ACHN (cell line): ENCODE data around the gene KCP.

Source experiments
- DNase-seq: peaks from one replicate; pipeline ENCODE4 v3.0.0-alpha.2; 2015
- in situ Hi-C: cut with HindIII; loops from 2 replicates; pipeline ENCODE4 v1.10.0; 2017; ENCODE audit warnings: low sequenced_read_pairs, low pct_ligation_motif_present, low pct_unique_long_range_greater_than_20kb

KCP gene

DNA sequence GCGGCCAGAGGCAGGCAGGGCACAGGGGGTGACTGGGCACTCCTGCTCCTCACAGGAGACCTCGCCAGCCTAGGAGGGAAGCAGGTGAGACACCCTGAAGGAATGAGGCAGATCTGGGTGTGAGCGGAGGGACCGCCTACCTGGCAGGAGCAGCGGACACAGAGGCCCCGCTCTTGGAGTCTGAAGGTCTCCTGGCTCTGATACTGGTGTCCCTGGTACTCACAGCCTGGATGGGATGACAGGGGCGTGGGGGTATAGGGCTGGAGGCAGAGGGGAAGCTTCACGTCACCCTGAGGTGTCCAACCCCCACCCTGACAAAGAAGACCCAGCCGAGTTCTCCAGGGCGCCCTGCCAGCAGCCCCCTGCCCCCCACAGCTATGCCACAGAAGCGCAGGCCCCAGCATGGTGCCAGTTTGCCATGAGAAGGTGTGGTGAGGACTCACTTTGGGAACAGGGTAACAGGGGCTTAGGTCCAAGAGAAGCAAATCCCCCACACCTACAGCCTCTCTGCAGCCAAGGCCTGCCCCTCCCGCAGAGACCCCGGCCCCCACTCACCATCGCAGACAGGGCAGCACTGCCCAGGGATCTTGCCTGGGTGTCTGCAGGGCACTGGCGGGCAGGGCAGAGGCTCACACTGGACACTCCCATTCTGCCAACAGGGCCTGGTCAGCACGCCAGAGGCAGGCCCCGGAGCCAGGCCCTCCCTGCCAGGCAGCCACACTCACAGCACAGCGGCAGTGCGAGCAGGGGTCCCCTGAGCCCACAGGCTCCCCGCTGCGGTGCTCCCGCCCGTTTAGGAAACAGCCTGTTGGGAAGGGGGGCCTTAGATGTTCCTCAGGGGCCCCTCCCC is 17.0 kb downstream of the KCP start:
- in situ Hi-C loops: no loop called here
- DNase-seq: no peak

DNA sequence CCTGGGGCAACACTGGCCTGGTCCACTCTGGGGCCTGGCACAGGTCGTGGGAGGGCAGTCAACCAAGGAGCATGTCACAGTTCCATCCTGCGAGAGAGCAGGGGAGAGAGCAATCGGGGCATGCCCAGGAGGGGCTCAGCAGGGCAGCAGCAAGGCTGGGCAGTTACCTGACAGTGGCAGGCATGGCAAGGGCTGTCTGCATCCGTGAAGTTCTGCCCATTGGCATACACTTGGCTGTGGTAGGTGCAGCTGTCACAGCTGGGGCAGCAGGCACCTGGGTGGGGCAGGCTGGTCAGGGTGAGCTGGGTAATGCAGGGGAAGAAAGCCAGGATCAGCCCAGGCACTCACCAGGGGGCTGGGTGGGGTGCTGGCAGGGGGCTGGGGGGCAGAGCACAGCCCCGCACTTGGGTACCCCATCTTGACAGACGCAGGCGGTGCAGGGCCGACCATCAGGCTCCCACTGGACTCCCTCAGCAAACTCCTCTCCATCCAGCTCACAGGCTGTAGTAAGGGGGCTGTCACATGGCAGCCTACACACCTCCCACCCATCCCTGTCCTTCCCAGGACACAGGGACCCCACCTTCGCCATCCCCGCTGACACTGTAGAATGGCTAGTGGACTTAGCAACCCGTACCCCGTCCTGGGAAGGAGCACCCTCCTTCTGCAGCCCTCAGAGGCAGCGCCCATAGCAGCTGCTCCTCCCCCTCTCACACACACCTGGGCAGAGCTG is 17.8 kb downstream of the KCP start:
- no peak for DNase-seq
- in situ Hi-C loops: no loop called here

DNA sequence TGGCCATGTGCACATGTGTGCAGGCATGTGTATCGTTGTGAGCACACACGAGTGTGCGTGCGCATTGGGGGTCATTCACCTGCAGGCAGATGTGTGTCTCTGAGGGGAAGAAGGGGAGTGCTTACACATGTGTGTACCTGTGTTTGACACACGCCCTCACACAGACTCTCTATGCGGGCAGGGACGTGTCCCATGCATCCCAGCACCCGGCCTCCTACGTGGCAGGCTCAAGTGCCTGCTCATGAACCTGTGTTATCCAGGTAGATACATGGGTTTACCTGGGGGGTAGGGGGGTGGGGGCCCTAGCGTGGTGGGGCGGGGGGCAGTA is 18.6 kb downstream of the KCP start:
- in situ Hi-C loops: no loop called here
- DNase-seq: no peak

DNA sequence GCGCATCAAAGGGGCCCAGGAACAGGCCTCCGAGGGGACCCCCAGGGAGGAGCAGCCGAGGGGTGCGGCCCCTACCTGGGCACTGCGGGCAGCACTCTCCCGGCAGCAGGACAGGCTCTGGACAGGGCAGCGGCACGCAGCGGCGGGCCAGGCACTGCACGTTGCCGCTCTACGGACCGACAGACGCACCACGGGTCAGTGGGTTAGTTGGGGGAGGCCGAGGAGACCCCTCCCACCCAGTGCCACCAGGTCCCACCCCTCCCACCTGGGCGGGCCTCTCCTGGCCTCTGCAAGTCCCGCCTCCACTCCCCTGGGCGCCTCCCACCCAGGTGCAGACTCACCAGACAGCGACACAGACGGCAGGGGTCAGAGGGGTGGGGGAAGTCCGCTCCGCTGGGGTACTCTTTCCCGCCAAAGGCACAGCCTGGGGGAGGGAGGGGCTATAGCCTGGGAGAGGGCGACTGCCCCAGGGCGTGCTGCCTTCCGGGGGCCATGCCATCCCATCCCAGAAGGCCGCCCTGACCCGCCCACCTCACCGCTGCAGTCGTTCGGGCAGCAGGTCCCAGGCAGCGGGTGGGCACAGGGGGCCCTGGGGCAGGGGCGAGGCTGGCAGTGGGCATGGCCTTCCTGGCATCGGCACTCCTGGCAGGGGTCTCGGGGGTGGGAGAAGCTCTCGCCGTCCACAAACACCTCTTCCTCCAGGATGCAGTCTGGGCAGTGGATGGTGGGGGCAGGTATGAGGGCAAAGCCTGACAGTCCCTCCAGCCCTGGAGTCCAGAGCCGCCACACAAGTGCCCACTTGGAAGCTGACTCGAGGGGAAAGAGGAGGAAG is 19.2 kb downstream of the KCP start:
- DNase-seq: no peak
- in situ Hi-C loops: no loop called here

DNA sequence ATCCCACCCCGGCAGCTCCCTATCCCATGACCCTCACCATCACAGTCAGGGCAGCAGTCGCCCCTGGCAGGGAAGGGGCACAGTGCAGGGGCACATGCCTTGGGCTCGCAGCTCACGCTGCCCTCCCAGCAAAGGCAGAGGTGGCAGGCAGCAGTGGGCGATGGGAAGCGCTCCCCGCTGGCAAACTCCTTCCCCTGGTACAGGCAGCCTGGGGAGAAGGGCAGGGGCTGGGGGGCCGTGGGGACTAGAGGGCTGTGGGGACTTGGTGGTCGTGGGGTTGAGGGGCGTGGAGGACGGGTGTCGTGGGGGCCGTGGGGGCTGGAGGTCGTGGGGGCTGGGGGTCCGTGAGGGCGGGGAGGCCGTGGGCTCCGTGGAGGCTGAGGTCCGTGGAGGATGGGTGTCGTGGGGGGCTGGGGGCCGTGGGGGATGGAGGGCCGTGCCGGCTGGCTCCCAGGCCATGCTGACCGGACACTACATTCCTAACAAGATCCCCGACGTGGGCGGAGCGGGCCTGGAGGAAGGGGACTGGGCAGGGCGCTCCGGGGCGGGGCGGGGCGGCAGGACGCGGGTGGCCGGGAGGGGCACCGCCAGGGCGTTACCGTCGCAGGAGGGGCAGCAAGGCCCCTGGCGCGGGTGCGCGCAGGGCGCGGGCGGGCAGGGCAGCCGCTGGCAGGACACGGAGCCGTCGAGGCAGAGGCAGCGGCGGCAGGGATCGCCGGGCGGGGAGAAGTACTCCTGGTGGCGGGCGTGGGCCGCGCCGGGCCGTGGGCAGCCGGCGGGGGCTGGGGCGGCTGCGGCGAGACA is 20.0 kb downstream of the KCP start:
- DNase-seq: no peak
- in situ Hi-C loops: no loop called here

DNA sequence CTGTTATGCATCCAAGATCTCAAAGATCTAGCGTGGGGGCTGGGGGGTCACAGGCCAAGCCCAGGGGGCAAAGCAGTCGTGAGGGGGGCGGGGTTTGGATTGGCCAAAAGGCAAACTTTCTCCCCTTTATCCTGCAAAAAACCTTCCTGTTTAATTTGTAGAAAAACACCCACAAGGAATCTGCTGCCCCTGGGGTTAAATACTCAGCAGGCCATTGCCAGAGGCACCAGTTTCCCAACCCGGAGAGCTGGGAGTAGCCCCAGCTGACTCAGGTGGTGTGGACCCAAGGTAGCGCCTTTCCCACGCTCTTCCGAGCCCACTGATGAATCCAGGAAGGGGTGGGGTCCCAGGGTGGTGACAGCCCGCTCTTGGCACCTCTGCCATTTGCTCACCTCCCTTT is 21.4 kb downstream of the KCP start:
- in situ Hi-C loops: no loop called here
- DNase-seq: no peak

DNA sequence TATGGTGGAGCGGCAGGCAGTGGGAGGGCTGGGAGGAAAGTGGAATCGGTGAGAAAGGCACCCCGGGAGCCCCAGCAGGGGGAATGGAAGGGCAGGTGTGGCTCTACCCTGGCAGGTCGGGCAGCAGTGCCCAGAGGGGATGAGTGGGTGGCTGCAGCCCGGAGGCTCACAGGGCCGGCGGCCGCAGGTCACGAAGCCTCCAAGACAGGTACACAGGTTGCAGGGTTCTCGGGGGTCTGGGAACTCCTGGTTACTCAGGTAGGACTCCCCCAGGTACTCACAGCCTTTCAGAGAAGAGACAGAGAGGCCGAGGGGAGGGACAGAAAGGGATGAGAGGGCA is 21.8 kb downstream of the KCP start:
- in situ Hi-C loops: no loop called here

DNA sequence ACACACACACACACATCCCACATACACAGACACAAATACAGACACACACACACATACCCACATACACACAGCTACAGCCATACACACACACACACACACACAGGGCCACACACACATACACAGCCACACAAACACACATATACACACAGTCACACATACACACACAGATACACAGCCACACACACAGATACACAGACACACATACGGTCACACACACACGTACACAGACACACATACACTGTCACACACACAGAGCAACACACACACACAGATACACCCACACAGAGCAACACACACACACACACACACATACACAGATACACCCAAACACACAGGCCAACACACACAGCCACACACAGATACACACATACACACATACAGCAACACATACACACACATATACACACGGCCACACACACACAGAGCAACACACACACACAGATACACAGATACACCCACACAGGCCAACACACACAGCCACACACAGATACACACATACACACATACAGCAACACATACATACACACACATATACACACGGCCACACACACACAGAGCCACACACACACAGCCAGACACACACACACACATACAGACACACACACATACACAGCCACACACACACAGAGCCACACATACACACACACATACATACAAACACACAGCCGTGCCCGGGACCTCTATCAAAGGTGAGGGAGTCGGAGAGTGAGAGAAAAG is 22.3 kb downstream of the KCP start:
- in situ Hi-C loops: no loop called here
- DNase-seq: no peak

More for the DNA sequence above, 21.8 kb downstream of the KCP start:
- no peak for DNase-seq

DNA sequence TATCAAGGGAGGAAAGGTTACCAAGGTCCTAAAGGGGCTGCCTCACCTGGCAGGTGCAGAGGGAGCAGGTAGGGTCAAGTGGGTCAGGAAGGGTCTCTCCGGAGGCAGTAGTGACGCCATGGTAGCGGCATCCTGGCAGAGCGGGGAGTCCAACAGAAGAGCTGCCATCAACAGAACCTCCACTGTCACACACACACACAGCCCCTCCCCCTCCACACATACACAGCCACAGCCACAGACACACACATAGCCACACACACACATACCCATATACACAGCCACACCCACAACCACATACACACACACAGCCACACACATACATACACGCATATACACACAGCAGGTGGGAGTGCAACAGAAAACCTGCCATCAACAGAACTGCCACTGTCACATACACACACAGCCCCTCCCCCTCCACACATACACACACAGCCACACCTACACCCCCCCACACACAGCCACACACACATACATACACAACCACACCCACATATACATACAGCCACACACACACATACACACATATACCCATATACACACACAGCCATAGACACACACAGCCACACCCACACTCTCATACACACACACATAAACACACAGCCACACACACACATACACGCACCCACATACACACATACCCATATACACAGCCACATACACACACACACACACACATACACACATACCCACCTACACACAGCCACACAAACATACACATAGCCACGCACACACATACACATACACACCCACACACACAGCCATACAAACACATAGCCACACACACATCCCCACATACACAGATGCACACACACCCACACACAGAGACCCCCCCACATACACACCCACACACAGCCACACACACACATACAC is 23.1 kb downstream of the KCP start:
- no peak for DNase-seq
- in situ Hi-C loops: no loop called here

DNA sequence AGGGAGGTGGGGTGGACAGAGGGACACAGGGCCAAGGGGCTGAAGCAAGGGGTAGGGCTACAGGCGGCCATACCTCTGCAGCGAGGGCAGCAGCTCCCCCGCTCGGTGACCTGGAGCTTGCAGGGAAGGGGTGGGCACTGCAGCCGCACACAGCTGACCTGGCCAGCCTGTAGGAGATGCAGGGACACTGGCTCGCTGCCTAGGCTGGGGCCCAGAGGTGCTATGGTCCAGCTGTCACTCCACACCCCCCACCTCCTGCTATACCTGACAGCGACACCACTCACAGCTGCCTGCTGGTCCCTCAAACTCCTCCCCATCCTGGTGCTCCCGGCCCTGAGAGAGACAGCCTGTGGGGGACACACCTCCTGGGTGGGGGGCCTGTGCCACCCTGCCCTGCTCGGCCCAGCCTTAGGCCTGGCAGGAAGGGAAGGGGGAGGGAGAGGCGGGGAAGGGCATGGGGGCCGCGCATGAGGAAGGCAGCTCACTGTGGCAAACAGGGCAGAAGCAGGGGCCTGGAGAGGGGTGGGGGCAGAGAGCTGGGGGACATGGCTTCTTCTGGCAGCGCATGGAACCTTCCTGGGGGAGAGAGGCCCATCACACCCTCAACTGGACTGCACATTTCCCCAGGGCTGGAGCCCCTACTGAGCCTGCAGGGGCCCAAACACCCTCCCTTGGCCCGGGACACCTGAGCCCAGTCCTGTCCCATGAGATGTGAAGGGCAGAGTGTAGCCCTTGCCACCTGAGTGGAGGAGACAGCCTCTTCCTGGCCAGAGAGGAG is 23.9 kb downstream of the KCP start:
- DNase-seq: no peak
- in situ Hi-C loops: no loop called here

DNA sequence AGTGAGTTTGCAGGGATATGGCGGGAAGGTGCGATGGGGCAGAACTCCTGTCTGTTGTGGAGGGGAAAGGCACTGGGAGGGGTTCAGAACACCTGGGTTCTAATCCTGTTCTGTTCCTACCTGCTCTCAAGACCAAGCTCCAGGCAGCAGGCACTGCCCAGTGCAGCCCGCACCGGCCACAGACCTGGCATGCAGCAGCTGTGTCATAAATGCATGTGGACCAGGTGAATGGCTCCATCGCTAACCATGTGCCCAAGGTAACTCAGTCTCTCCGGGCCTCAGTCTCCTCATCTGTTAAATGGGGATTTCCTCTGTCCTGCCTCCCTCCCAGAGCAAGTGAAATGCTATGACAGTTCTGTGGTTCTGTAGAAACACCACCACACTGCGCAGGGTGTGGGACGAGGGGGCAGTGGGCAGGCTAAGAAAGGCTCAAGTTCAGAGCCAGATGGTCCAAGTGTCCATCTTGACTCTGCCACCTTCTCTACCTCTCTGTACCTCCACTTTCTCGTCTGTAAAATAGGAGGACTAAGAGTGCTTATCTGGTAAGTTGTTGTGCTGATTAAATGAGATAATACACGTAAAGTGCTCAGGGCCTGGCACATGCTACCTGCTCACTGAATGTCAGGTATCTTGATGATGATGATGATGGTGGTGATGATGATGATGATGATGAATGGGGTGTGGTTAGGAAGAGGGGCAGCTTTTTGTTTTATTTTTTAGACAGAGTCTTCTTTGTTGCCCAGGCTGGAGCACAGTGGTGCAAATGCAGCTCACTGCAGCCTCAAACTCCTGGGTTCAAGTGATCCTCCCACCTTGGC is 24.9 kb downstream of the KCP start:
- DNase-seq: no peak

DNA sequence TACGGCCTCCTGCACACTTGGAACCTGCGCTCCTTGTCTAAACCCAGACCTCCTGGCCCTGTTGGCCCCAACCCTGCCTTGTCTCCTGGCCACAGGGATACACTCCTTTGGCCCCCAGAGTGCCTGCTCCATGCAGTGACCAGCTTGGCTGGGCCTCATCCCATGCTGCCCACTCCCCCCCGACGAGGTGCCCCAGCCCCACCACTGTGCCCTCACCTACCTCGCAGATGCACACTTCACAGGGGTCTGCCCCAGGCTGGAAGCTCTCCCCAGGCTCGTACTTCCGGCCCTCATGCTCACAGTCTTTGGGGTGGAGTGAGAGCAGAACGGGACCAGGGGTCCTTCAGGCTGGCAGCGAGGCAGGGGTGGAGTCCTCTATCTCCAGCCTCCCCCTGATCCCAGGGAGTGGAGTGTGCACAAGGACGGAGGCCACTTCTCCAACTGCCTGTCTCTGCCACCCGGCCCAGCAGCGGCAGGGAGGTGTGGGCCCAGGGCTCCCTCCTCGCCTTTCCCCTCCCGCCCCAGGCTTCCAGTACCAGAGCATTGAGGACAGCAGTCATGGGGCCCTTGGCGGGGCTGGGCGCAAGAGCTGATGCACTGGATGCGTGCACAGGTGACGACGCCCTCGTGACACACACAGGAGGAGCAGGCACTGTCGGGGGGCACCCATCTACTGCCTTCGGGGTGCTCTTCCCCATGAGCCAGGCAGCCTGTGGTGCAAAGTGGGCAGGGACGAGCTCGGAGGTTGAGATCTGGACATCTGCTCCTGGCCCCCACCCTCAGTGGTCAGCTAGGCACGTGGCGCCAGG is 25.7 kb downstream of the KCP start:
- DNase-seq: no peak
- in situ Hi-C loops: no loop called here

More for the DNA sequence above, 24.9 kb downstream of the KCP start:
- in situ Hi-C loops: no loop called here

DNA sequence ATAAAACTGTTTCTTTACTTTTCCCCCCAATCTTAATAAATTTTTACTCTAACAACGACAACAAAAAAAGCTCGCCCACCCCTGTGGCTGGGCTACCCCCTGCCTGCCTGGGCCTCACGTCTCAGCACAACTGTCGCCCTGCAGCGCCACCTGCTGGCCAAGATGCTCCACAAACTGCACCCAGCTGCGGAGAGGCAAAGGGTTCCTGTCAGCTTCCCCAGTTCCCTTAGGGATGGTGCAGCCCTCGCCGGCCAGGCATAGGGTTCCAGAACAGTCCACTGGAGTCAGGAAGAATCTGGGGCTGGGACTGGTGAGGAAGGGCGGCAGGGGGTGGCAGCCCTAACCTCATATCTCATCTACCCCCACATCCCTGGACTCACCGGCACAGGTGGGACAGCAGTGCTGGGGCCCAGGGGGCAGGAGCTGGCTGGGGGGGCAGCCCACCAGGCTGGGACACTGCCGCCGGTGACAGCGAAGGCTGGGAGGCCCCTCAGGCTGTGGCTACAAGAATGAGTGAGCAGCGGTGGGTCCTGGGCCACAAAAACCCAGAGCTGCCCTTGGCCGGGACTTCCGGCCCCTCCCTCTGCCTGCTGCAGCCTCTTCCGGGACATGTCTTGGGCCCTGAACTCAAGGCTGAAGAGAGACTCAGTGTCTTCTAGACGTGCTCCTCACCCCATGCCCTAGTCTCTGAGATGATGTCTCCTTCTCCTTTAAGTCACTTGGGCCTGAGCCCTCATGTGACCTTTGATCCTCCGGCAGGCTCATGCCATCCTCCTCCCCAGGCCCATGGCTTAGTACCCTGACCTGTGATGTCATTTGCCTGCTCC is 26.7 kb downstream of the KCP start:
- in situ Hi-C loops: no loop called here
- peak; percentile 83 for DNase-seq

DNA sequence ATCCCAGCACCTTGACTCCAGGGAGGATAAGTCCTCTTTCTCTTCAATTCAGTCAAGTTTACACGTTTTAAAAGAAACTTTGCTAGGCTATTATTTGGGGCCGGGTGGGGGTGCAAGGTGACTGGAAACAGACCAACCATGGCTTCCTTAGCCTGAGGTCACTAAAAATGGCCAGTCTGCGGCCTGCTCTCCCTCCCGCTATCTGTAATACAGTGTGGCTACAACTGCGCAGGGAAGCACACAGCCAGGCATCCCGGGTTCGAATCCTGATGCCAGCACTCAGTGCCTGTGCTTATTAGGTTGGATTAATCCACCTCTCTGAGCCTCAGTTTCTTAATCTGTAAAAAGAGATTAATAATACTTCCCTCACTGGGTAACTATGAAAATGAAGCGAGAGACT is 28.4 kb downstream of the KCP start:
- in situ Hi-C loops: no loop called here
- DNase-seq: no peak
